SK-N-SH treated with all-trans-retinoic acid at 6 μM for 48 hours (cell line): ENCODE data around the gene IL17RA.

Source experiments
- CSDC2 ChIP-seq: fragments of 250-450 bp; sonication (Bioruptor Pico); IDR thresholded peaks from 2 replicates; pipeline ENCODE4 v1.5.0; 2020; ENCODE audit warnings: mild to moderate bottlenecking, moderate library complexity
- ESRRG ChIP-seq: fragments of 250-450 bp; sonication (Bioruptor Pico); IDR thresholded peaks from 2 replicates; pipeline ENCODE4 v1.6.1; 2021; ENCODE audit warnings: mild to moderate bottlenecking
- OSR1 ChIP-seq: fragments of 250-450 bp; sonication (Bioruptor Pico); IDR thresholded peaks from 2 replicates; pipeline ENCODE4 v1.8.0; 2022; ENCODE audit warnings: moderate library complexity, mild to moderate bottlenecking, inconsistent platforms
- PATZ1 ChIP-seq: fragments of 250-450 bp; sonication (Bioruptor Pico); IDR thresholded peaks from 2 replicates; pipeline ENCODE4 v1.8.0; 2020; ENCODE audit warnings: mild to moderate bottlenecking, moderate library complexity, borderline replicate concordance
- PPARA ChIP-seq: fragments of 250-450 bp; sonication (Bioruptor Pico); IDR thresholded peaks from 2 replicates; pipeline ENCODE4 v1.5.0; 2020; ENCODE audit warnings: mild to moderate bottlenecking, borderline replicate concordance
- SNAI2 ChIP-seq: fragments of 250-450 bp; sonication (Bioruptor Pico); IDR thresholded peaks from 2 replicates; pipeline ENCODE4 v1.5.0; 2020; ENCODE audit warnings: mild to moderate bottlenecking, moderate library complexity
- TCF4 ChIP-seq: fragments of 250-450 bp; sonication (Bioruptor Pico); IDR thresholded peaks from 2 replicates; pipeline ENCODE4 v1.8.0; 2021; ENCODE audit warnings: mild to moderate bottlenecking, moderate library complexity, borderline replicate concordance
- TOX ChIP-seq: fragments of 250-450 bp; sonication (Bioruptor Pico); IDR thresholded peaks from 2 replicates; pipeline ENCODE4 v1.8.0; 2021; ENCODE audit warnings: mild to moderate bottlenecking, moderate library complexity, borderline replicate concordance
- ZFP3 ChIP-seq: fragments of 250-450 bp; sonication (Bioruptor Pico); IDR thresholded peaks from 2 replicates; pipeline ENCODE4 v1.5.0; 2020; ENCODE audit warnings: mild to moderate bottlenecking, moderate library complexity
- TF ChIP-seq, protein P1 (sequence below): fragments of 250-450 bp; sonication (Bioruptor Pico); IDR thresholded peaks from 2 replicates; pipeline ENCODE4 v1.5.1; 2021; ENCODE audit warnings: mild to moderate bottlenecking, moderate library complexity

- TF ChIP-seq OSR1 (CRISPR knock-in tag): no peak
- TF ChIP-seq SNAI2 (CRISPR knock-in tag): no peak
- no peak for TF ChIP-seq TOX (CRISPR knock-in tag)
- no peak for TF ChIP-seq PPARA (CRISPR knock-in tag)
- TF ChIP-seq PATZ1: no peak
- TF ChIP-seq CSDC2: no peak
- TF ChIP-seq TCF4 (CRISPR knock-in tag): no peak
- TF ChIP-seq, protein P1, sequence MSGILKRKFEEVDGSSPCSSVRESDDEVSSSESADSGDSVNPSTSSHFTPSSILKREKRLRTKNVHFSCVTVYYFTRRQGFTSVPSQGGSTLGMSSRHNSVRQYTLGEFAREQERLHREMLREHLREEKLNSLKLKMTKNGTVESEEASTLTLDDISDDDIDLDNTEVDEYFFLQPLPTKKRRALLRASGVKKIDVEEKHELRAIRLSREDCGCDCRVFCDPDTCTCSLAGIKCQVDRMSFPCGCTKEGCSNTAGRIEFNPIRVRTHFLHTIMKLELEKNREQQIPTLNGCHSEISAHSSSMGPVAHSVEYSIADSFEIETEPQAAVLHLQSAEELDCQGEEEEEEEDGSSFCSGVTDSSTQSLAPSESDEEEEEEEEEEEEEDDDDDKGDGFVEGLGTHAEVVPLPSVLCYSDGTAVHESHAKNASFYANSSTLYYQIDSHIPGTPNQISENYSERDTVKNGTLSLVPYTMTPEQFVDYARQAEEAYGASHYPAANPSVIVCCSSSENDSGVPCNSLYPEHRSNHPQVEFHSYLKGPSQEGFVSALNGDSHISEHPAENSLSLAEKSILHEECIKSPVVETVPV (CRISPR knock-in tag): no peak
- no peak for TF ChIP-seq ESRRG (CRISPR knock-in tag)
- TF ChIP-seq ZFP3 (CRISPR knock-in tag): no peak
Measured at GRCh38 chr22:17109113-17109865, 24.5 kb downstream of the IL17RA start.
